GM19438 (cell line): ENCODE measurements around the gene VENTX.

ENCODE experiments used
- ATAC-seq: cut with Tn5 transposase; IDR thresholded peaks from one replicate; pipeline ENCODE4 v1.9.1; 2021; ENCODE audit warnings: low read depth; ENCODE audit not compliant: unreplicated experiment

Gene VENTX

DNA sequence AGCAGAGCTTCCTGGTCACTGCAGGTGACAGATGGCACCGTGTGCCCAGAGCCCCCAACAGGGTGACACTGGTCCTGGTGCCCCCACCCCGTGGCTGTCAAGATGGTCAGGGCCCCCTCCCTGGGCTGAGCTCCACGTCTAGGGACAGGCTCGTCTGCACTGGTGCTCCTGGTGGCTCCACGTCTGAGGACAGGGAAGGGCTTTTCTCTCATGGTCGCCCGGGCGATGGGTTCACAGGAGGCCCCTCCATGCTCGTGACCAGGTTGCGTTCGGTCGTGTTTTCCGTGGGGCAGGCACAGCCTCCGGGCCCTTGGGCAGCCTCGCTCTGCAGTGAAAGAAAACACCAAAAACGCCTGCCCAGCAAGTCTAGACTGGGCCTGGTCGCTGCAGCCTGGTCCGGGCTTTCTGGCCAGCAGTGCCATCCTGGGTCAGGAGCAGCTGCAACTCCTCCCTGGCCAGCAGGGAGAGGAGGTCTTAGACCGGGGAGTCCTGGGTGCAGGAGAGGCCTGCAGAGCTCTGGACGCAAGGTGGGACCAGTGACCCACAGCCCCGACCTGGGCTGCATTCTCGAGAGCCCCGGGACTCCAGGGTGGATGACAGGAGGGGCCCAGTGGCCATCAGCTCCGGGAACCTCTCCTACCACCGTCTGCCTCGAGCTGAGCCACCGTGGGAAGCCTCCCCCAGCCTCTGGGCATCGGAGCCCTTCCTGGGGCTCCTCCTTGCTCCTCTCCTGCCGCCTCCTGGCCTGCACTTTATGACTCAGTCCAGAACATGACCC is 35.5 kb upstream of the VENTX start:
- ATAC-seq = no peak

DNA sequence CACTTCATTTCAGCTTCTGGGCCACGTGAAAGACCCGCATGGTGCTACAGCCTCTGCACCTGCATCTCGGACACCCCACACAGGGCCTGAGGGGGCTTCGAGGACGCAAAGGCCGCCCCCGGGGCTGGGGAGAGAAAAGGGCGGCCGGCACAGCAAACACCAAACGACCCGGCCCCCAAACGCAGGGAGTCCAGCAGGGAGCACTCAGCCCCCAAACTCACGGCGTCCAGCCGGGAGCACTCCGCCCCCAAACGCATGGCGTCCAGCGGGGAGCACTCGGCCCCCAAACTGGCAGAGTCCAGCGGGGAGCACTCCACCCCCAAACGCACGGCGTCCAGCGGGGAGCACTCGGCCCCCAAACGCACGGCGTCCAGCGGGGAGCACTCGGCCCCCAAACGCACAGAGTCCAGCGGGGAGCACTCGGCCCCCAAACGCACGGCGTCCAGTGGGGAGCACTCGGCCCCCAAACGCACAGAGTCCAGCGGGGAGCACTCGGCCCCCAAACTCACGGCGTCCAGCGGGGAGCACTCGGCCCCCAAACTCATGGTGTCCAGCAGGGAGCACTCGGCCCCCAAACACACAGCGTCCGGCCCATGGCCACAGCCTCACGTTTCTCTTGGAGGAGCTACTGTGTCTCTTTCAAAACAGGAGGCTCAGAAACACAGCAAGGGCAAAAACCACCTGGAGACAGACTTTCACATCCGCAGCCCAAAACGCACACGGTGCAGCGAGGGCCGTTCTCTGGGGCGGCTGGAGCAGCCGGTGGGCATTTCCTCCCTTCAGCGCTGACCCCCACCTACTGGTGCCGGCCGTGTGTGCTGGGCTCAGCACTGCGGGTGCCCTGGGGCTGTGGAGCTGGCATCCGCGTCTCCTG is 34.6 kb upstream of the VENTX start:
- no peak for ATAC-seq

DNA sequence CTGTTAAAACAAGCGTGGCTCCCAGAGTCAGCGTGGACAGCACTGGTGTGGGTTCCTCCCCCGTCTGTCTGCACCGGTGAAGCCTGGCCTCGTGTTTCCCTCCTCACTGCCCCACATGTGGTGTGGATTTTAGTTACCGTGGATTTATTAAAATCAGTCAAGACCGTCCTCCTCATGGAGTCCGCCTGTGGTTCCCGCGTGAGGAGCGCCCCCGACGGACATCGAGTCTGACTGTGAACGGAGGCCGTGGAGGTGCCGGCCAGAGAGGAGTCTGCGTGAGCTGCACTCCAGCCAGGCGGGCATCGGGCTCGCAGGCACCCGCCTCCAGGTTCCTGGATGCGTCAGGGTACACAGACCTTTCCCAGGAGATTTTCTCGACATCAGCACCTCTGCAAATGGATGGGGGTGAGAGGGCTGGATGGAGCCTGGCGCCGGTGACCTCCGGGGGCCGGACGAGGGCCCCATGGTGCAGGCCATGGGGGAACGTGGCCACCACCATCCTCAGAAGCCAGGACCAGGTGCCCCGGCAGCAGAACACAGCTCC is 33.9 kb upstream of the VENTX start:
- no peak for ATAC-seq

DNA sequence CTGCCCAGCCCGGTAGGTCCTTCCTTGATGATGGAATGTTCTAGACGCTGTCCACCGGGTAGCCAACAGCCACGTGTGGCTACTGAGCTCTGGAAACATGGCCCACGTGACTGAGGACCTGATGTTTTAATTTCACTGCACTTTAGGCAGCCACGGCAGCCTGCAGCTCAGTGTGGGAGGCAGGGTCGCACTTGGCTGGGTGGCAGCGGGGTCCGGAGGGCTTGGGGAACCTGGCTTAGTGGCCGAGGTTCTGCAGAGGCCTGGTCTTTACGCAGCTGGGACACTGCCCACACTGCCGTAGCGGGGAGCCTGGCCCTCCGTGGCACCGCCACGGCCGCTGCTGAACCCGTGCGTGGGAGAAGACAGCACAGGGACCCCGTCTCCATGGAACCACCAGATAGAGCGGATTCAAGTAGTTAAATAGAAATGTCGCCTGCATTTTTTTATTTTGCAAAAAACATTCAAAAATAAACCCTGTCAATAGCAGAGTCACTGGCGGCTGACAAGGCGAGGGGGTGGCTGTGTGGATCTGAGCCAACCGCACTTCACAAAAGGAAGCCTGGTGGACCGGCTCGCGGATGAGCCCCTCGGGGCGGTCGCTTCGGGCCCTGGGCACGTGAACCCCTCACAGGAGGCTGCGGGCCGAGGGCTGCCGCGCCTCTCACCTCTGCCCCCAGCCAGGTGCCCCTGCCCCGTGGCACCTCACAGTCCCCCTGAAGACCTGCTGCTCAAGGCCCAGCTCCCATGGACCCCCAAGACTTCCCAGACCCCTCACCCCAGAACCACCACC is 33.2 kb upstream of the VENTX start:
- no peak for ATAC-seq

DNA sequence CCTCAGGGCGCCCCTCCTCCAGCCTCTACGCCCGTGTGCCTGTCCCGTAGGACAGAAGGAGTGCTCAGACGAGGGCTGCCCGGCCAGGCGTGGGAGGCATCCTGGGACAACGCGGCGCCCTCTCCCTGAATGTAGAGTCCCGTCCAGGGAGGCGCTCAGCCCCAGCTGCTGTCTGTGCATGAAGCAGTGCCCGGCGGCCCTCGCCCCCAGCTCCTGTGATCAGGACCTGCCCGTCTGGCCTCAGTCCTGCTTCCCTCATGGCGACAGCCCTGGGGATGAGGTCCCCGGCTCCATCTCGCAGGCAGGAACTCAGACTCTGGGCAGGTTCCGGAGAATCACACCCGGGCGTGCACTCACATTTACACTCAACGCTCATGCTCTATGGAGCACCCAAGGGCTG is 32.5 kb upstream of the VENTX start:
- ATAC-seq = no peak

DNA sequence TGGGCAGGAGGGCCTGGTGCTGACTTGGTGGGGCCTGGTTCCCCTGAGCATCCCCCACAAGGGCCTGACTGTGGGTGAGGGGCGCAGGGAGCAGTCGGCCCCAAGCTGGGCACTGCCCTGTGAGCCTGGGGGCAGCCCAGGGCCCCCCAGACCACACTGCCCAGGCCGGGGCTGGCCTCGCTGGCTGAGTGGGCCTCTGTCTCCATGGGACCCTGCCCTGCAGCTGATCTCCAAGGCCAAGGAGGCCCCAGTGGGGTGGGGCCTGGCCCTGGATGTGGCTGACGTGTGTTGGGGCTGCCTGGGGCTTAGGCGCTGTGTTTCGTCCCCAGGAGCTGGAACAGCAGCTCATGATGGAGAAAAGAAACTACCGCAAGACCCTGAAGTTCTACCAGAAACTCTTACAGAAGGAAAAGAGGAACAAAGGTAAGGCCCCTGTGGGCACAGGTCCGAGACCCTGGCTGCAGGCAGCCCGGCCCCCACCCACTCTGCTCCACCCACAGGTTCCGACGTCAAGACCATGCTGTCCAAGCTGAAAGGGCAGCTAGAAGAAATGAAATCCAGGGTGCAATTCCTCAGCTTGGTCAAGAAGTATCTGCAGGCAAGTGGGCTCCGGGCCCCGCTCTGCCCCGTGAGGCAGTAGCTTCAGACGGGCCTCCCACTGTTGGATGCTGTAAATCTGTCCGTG is 31.2 kb upstream of the VENTX start:
- no peak for ATAC-seq

DNA sequence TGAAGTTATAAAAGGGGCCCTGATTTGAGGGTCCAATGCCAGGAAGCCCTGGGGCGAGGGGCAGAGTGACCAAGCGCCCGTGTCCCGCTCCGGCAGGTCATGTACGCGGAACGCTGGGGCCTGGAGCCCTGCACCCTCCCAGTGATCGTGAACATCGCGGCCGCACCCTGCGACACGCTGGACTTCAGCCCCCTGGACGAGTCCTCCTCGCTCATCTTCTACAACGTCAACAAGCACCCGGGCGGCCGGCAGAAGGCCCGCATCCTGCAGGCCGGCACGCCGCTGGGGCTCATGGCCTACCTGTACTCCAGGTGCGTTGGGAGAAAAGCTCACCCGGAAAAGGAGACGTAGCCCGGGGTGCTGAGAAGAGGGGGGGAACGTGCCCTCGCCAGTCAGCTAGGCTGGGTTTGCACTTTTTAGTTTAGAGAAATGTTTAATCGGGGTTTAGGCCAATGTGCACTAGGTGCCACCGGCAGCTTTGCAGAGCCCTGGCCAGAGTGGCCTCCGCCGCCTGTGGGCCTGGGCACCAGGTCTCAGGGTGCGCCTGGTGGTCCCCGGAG is 30.5 kb upstream of the VENTX start:
- no peak for ATAC-seq

DNA sequence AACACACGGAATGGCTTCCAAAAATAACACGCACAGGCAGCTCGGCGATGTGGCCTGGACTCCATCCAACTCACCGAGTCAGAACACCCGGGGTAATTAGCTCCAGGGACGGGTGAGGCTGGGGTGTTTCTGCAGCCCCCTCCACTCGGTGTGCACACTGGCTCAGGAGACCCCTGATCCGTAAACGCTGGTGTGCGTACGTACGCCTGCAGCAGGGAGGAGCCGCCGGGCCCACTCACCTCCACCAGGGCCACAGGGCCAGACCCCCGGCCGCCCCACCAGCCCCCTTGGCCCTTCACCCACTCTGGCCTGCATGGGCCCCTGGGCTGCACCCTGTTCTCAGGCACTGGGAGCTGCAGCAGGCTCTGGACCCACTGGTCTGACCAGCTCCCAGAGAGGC is 30.0 kb upstream of the VENTX start:
- no peak for ATAC-seq

DNA sequence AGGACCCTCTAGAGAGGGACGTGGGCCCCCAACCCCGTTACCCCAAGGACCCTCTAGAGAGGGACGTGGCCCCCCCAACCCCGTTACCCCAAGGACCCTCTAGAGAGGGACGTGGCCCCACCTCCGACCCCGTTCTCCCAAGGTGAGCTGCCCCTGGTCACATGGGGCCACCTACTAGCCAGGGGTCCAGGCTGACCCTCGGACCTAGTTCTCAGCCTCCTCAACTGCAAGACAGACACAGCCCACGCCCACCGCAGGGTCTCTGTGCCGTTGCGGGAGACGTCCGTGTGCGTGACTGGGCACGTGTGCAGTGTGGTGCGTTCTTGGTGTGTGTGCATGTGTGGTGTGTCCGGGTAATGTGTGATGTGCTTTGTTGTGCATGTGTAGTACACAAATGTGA is 29.2 kb upstream of the VENTX start:
- ATAC-seq = no peak

DNA sequence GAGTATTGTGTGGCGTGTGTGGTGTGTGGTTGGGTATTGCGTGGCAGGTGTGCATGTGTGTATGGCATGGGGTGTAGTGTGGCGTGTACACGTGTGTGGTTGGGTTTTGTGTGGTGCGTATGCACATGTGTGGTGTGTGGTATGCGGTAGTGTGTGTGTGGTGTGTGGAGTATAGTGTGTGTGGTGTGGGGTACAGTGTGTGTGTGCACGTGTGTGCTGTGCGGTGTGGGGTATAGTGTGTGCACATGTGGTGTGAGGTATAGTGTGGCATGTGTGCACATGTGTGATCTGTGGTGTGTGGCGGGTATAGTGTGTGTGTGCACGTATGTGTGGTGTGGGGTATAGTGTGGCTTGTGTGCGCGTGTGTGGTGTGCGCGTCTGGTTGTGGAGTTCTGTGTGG is 28.5 kb upstream of the VENTX start:
- no peak for ATAC-seq

DNA sequence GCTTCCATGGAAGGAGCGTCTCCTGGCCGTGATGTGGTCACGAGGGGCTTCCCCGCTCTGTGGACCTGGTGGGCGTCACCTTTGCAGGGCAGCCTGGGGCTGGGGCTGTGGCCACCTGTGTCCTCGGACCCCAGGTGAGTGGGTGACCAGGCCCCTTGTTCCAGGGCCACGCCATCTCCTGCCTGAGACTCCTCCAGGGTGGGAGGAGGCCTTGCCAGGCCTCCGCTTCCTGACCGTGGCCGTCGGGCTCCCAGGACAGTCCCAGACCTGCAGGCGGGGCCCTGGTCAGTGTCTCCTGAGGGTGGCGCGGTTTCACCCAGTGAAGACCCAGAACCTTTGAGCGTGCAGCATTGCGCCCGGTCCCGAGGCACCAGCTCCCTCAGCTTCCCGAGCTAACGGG is 28.0 kb upstream of the VENTX start:
- ATAC-seq = no peak

DNA sequence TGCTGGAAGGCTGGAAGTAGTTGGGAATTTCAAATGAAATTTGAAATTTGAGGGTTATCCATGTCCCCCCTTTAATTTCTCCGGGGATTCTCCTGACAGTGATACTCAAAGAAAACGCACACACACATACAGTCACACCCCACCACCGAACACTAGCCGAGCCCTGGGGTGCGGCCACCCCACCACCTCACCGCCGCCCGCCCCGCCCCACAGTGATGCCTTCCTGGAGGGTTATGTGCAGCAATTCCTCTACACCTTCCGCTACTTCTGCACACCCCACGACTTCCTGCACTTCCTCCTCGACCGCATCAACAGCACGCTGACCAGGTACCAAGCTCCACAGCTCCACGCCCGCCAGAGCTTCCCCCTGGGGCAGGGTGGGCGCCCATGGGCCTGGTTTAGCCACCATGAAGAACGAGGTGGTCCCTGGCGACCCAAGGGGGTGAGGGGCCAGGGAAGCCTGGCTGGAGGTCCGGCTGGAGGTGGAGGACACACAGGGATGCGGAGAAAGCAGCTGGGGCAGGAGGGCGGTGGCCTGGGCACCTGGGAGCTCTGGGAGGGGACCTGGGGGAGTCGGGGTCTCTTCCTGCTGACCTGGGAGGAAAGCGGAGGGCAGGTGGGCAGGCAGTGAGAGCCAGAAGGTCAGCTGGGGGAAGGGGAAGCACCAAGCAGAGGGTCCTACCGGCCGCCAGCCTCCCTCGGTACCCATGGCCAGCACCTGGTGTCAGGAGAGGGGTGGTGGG is 27.1 kb upstream of the VENTX start:
- no peak for ATAC-seq

DNA sequence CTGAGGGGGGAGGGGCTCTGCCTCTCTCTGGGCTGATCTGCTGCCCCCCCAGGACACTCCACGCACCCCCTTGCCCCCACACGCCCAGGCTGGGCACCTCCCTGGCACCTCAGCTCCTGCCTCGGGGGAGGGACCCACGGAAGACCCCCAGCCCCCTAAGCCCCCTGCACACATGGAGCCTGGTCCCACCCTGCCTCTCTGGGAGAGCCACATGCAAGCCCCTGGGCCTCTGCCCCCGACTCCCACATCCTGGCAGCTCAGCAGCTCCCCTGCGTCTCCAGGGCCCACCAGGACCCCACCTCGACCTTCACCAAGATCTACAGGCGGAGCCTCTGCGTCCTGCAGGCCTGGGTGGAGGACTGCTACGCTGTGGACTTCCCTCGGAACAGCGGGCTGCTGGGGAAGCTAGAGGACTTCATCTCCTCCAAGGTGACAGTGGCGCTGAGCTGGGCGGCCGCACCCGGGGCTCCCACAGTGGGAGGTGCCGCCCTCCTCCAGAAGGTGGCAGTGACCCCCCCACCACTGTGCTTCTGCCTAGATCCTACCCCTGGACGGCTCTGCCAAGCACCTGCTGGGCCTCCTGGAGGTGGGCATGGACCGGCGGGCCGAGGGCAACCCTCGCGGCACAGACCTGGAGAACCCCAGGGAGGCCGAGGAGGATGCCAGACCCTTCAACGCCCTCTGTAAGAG is 26.4 kb upstream of the VENTX start:
- no peak for ATAC-seq

DNA sequence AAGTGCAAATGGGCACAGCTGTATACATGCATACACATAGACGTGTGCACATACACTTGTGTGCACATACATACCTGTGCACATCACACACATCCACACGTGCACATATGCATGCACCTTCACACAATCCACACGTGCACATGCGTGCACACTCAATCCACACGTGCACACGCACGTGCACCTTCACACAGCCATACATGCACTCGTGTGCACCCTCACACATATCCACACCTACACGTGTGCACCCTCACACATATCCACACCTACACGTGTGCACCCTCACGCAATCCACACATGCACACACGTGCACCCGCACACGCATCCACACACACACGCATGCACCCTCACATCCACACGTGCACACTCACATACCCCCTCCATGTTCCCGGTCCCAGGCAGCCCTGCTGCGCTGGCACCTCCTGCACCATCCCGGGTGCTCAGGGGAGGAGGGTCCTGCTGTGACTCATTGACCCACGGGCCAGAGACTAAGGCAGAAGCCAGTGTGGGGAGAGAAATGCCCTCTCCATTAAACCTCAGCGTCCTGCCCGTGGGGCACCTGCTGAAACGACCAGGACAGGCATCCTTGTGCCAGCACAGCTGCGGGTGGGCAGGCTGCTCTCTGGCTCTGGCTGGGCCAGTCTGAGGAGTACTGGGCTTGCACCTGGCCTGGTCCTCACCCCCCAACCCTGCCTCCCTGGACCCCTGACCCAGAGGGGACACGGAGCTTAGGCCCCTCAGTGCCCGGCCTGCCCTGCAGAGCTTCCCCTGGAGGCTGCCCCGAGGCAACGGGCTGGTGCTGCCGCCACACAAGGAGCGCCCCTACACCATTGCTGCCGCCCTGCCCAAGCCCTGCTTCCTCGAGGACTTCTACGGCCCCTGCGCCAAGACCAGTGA is 25.4 kb upstream of the VENTX start:
- no peak for ATAC-seq

DNA sequence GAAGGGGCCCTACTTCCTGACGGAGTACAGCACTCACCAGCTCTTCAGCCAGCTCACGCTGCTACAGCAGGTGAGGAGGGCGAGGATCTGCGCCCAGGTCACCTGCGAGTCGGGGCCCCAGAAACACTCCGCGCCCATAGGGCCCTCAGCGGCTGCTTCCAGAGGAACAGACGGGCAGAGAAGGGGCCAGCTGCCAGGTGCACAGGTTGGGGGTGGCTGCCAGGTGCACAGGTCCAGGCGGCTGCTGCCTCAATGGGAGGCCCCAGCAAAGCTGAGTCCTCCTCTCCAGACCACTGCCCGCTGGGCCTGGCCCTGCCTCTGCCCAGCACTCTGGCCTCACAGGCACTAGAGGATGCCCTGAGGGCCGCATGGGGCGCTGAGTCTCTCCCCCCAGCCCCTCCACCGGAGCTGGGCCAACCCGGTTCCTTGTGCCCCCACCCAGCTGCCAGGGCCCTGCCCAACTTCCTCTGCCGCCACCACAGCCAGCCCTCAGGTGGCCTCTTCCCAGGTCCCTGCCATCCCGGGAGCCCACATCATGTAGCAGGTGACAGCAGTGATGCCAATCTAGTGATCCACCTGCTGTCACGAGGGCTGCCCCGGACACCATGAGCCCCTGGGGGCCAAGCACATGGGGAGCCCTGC is 24.7 kb upstream of the VENTX start:
- no peak for ATAC-seq

DNA sequence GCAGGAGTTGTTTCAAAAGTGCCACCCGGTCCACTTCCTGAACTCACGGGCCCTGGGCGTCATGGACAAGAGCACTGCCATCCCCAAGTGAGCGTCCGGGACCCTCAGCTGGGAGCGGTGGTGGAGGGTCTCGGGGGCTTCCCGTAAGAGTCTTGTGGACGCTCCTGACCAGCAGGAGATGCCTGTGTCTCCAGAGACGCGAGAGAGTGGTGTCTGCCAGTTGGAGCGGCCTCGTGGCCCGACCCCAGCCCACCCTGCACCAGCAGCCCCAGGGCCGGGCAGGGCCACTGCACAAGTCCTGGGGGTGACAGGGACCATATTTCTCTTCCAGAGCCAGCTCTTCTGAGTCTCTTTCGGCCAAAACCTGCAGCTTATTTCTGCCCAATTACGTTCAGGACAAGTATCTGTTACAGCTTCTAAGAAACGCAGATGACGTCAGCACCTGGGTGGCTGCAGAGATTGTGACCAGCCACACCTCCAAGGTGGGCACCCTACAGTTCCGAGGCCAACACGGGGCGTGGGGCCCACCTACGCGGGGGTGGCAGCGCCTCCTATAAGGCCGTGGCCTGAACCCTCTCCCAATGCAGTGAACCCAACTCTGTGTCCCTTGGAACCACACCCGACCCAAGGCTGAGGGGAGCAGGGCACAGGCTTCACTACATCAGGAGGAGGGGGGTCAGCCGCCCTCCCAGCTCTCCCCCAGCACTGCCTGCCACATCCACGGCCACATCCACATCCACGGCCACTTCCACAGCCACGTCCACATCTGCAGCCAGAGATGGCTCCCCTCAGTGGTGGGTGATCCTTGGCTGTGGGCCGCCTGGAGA is 23.8 kb upstream of the VENTX start:
- no peak for ATAC-seq
